A549 (cell line): ENCODE data around the gene ARID1B. TPM values are rescaled to one million over a fixed set of nuclear protein-coding genes. Genes with fewer than 3 reads are reported as not detected.

Experiments used
- ATAC-seq, 2 experiments: fragments of 200-7000 bp in 1 of 2; fragments of >200 bp in 1 of 2; cut with Nextera tagmentation in 1 of 2; cut with Tn5 transposase in 1 of 2; 3 replicates each; pipeline versions ENCODE4 v1.8.0 to v1.9.1; 2018 to 2020; ENCODE audit warnings: mild to moderate bottlenecking in 1 of 2, moderate library complexity in 1 of 2
- CTCF ChIA-PET: fragments of 300-600 bp; sonication (Branson Sonifier 250); formaldehyde crosslinking; extraction: SDS; loops from one replicate; lab custom pipeline; 2021; ENCODE audit warnings: antibody characterized with exemption, inconsistent platforms; lab: Yijun Ruan, JAX
- POLR2A ChIA-PET: fragments of 350-600 bp; formaldehyde crosslinking; extraction: SDS; loops from one replicate; lab custom pipeline; 2021; ENCODE audit warnings: antibody characterized with exemption, inconsistent platforms; lab: Yijun Ruan, JAX
- DNase-seq, 2 experiments: peaks; one replicate each; pipeline versions ENCODE4 v3.0.0 to v3.0.0-alpha.2; 2011 to 2016; ENCODE audit warnings: low read depth in 1 of 2, low spot score in 1 of 2
- FAIRE-seq: peaks from 2 replicates; lab custom pipeline; 2011; peaks lifted over from hg19 to GRCh38; lab: Jason Lieb, UNC
- H3K27ac ChIP-seq, 2 experiments: fragments of >200 bp; sonication (Bioruptor Twin); formaldehyde crosslinking; 3 replicates each; pipeline ENCODE4 v1.5.1; 2016 to 2017
- H3K4me1 ChIP-seq: fragments of >200 bp; sonication (Bioruptor Twin); formaldehyde crosslinking; 3 replicates; pipeline ENCODE4 v1.6.1; 2016
- H3K4me2 ChIP-seq: fragments of >200 bp; sonication (Bioruptor Twin); formaldehyde crosslinking; 3 replicates; pipeline ENCODE4 v1.6.1; 2016
- H3K4me3 ChIP-seq: fragments of >200 bp; sonication (Bioruptor Twin); formaldehyde crosslinking; 3 replicates; pipeline ENCODE4 v1.5.1; 2016
- H3K9me3 ChIP-seq: fragments of >200 bp; sonication (Bioruptor Twin); formaldehyde crosslinking; 3 replicates; pipeline ENCODE4 v1.6.1; 2016
- BHLHE40 ChIP-seq: IDR thresholded peaks from 2 replicates; pipeline ENCODE4 v1.6.1; 2012; ENCODE audit warnings: low read depth, low read length, inconsistent platforms
- CHD4 ChIP-seq: fragments of 200-600 bp; sonication (generic); IDR thresholded peaks from 2 replicates; pipeline ENCODE4 v1.6.1; 2016; ENCODE audit warnings: antibody characterized with exemption, mild to moderate bottlenecking, borderline replicate concordance
- EHF ChIP-seq: fragments of 250-450 bp; sonication (Bioruptor Pico); IDR thresholded peaks from 2 replicates; pipeline ENCODE4 v1.5.0; 2020; ENCODE audit warnings: mild to moderate bottlenecking
- ESRRA ChIP-seq: fragments of 150-350 bp; IDR thresholded peaks from 2 replicates; pipeline ENCODE4 v1.6.1; 2014; ENCODE audit warnings: mild to moderate bottlenecking, low read length, borderline replicate concordance
- FOXS1 ChIP-seq: fragments of 250-450 bp; sonication (Bioruptor Pico); IDR thresholded peaks from 2 replicates; pipeline ENCODE4 v1.5.0; 2020; ENCODE audit warnings: mild to moderate bottlenecking, moderate library complexity
- HEYL ChIP-seq: fragments of 250-450 bp; sonication (Bioruptor Pico); IDR thresholded peaks from 2 replicates; pipeline ENCODE4 v1.8.0; 2021; ENCODE audit warnings: mild to moderate bottlenecking, moderate library complexity
- HOXB13 ChIP-seq: fragments of 250-450 bp; sonication (Bioruptor Pico); IDR thresholded peaks from 2 replicates; pipeline ENCODE4 v1.5.0; 2020; ENCODE audit warnings: low read depth, mild to moderate bottlenecking, moderate library complexity
- HOXB5 ChIP-seq: fragments of 250-450 bp; sonication (Bioruptor Pico); IDR thresholded peaks from 2 replicates; pipeline ENCODE4 v1.5.0; 2020; ENCODE audit warnings: mild to moderate bottlenecking, moderate library complexity
- JUN ChIP-seq, 2 experiments: fragments of >200 bp; sonication (Bioruptor Twin); formaldehyde crosslinking; IDR thresholded peaks; 2 replicates in 1 of 2; 3 replicates in 1 of 2; pipeline ENCODE4 v1.6.1; 2016 to 2017
- KDM1A ChIP-seq: fragments of 200-600 bp; sonication (generic); IDR thresholded peaks from 2 replicates; pipeline ENCODE4 v1.6.1; 2016; ENCODE audit warnings: low read depth, mild to moderate bottlenecking
- KDM5A ChIP-seq: fragments of 200-600 bp; sonication (generic); IDR thresholded peaks from 2 replicates; pipeline ENCODE4 v1.6.1; 2016; ENCODE audit warnings: antibody characterized with exemption, mild to moderate bottlenecking
- NFE2L2 ChIP-seq: fragments of 150-350 bp; conservative IDR thresholded peaks from 2 replicates; pipeline ENCODE4 v1.6.1; 2014; ENCODE audit warnings: low read length
- NR3C1 ChIP-seq: fragments of >200 bp; sonication (Bioruptor Twin); formaldehyde crosslinking; IDR thresholded peaks from 3 replicates; pipeline ENCODE4 v1.6.1; 2017
- POLR2A ChIP-seq: IDR thresholded peaks from 2 replicates; pipeline ENCODE4 v1.6.1; 2012; ENCODE audit warnings: mild to moderate bottlenecking, low read length
- RCOR1 ChIP-seq: fragments of 150-350 bp; IDR thresholded peaks from 2 replicates; pipeline ENCODE4 v1.6.1; 2014; ENCODE audit warnings: antibody characterized with exemption, low read length, low read depth
- RFX5 ChIP-seq: fragments of 450-650 bp; IDR thresholded peaks from 2 replicates; pipeline ENCODE4 v1.7.1; 2014; ENCODE audit warnings: antibody characterized with exemption, mild to moderate bottlenecking, moderate library complexity
- SMC3 ChIP-seq: fragments of >200 bp; sonication (Bioruptor Twin); formaldehyde crosslinking; IDR thresholded peaks from 3 replicates; pipeline ENCODE4 v1.6.1; 2018; ENCODE audit warnings: inconsistent platforms
- SREBF2 ChIP-seq: fragments of 450-650 bp; IDR thresholded peaks from 2 replicates; pipeline ENCODE4 v1.6.1; 2014; ENCODE audit warnings: mild to moderate bottlenecking, moderate library complexity
- ZNF302 ChIP-seq: fragments of 250-450 bp; sonication (Bioruptor Pico); IDR thresholded peaks from 2 replicates; pipeline ENCODE4 v1.9.0; 2021; ENCODE audit warnings: inconsistent platforms, mild to moderate bottlenecking, moderate library complexity
- WGBS: methylation state at CpG from one replicate; pipeline ENCODE4 v1.1.6; 2017; ENCODE audit errors: missing lambda C conversion rate; 5-methylcytosine and 5-hydroxymethylcytosine counted together
- polyA plus RNA-seq, 4 experiments: library from polyadenylated mRNA; depleted of rRNA in 3 of 4; stranded (reverse); fragments of >200 nt; fragmentation: RNase III in 1 of 4; extraction: RNeasy Plus Mini Kit Qiagen cat#74134 plus additional on column Dnase treatment in 1 of 4; gene quantifications; 2 replicates in 3 of 4; 3 replicates in 1 of 4; pipeline ENCODE4 v1.2.3, GENCODE V29; 2011 to 2017
- TF ChIP-seq, protein P1 (sequence below): fragments of 250-450 bp; sonication (Bioruptor Pico); IDR thresholded peaks from 2 replicates; pipeline ENCODE4 v1.5.0; 2020; ENCODE audit warnings: low read depth, mild to moderate bottlenecking, moderate library complexity
- TF ChIP-seq, protein P2 (sequence below): fragments of >200 bp; sonication (Bioruptor Twin); formaldehyde crosslinking; IDR thresholded peaks from 2 replicates; pipeline ENCODE4 v1.6.1; 2016
- TF ChIP-seq, protein P3 (sequence below): fragments of 250-450 bp; sonication (Bioruptor Pico); IDR thresholded peaks from 2 replicates; pipeline ENCODE4 v1.5.0; 2021; ENCODE audit warnings: mild to moderate bottlenecking, moderate library complexity, borderline replicate concordance

The ARID1B gene
- polyA plus RNA-seq, 2 of the 4 experiments (the other 2 are of a cell fraction), result 13.5 to 16.3 TPM

DNA sequence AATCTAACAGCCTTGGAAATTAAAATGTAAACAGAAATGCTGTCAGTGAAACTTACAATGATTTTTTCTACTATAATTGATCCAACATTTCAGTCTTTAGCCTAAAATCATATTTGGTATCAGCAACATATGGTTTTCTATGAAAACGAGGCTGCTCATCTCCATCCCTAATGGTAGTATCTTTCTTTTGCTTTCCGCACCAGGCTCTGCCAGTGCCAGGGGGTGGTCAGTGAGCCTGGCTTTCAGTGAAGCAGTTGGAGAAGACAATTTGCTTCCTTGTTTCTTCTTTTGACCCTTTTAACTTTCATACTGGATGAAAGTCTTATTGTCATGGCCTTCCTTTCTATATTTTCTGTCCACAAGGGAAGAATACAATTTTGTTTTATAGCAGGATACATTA lies 258.4 kb downstream of the ARID1B start (continued):
- TF ChIP-seq ZNF302 (no peak), RCOR1 (no peak), KDM1A (no peak), ESRRA (no peak)
- TF ChIP-seq, protein P1, sequence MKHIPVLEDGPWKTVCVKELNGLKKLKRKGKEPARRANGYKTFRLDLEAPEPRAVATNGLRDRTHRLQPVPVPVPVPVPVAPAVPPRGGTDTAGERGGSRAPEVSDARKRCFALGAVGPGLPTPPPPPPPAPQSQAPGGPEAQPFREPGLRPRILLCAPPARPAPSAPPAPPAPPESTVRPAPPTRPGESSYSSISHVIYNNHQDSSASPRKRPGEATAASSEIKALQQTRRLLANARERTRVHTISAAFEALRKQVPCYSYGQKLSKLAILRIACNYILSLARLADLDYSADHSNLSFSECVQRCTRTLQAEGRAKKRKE (CRISPR knock-in tag), result no peak

DNA sequence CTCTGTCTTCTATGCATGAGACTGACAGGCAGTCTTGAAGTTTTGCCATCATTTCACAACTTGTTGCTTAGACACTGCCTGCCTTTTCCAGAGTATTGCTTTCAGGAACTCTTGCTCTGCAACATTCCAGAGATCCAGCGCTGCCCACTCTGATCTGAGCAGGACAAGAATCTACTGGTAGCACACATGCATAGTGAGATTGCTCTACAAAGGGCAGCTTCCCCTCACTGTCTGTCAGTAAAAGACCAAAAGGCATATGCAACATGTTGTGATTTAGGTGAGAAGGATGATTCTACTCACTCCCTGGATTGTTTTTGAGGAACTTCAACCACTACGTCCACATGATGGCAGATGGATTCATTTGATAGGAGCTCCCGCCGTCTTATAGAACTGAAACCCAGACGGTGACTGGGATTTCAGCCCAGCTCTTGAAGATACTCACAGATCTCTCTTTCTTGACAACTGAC lies 259.1 kb downstream of the ARID1B start:
- ChIA-PET POLR2A (no interaction called here), CTCF (interaction anchor here (1.0 to 3.5 kb wide), 3 partner anchors 10 to 148 kb away, joined by 3 to 18 read pairs (median 3); no protein-coding TSS in a partner anchor)
- DNase-seq (no peak), ATAC-seq (no peak), FAIRE-seq (no peak)
- WGBS, result 97% methylated on average over 5 of the region's 5 CpGs
- H3K9me3 ChIP-seq, result no peaks in the 10 kb centered on the region
- no peak overlapping the region for H3K4me3 ChIP-seq
- TF ChIP-seq BHLHE40, result no peak
- TF ChIP-seq KDM5A, result no peak
- TF ChIP-seq JUN (IDR thresholded peaks at IDR 0.05), result no peak
- TF ChIP-seq RFX5, result no peak
- H3K27ac ChIP-seq, result no peak overlapping the region
- no peak overlapping the region for H3K4me2 ChIP-seq
- peaks cover 15% of the 10 kb centered on the region; the same call in 2 of the 3 replicates for H3K4me1 ChIP-seq

DNA sequence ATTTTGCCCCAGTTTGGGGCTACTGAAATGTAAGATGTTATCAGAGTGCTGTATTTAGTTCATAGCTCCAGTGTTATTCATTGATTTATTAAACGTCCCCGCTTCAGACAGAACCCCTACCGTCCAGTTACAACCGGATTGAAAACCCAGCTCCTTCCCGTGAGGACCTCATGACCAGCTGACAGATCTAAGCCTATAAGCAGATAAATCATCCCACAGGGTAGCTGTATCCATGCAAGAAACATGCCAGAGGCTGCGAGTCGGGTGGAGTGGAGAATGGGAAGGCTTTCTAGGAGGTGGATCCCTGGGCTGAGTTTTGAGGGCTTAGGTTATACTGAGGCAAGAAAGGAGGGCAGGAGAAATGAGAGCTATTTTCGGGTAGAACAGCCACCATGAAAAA lies 260.0 kb downstream of the ARID1B start:
- H3K4me3 ChIP-seq, result no peak overlapping the region
- WGBS, result 95% methylated on average over 8 of the region's 8 CpGs
- CTCF ChIA-PET, result interaction anchor here (1.3 to 3.5 kb wide), 2 partner anchors 9 to 147 kb away, joined by 3 to 18 read pairs; no protein-coding TSS in a partner anchor
- no peak overlapping the region for H3K27ac ChIP-seq
- TF ChIP-seq NFE2L2 (no peak), NR3C1 (no peak), EHF (CRISPR knock-in tag) (no peak), CHD4 (no peak), HEYL (CRISPR knock-in tag) (no peak), SMC3 (no peak), FOXS1 (CRISPR knock-in tag) (no peak), HOXB13 (CRISPR knock-in tag) (no peak), HOXB5 (CRISPR knock-in tag) (no peak), BHLHE40 (no peak), POLR2A (no peak), SREBF2 (no peak)
- TF ChIP-seq, protein P2, sequence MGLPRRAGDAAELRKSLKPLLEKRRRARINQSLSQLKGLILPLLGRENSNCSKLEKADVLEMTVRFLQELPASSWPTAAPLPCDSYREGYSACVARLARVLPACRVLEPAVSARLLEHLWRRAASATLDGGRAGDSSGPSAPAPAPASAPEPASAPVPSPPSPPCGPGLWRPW, result no peak
- TF ChIP-seq, protein P3, sequence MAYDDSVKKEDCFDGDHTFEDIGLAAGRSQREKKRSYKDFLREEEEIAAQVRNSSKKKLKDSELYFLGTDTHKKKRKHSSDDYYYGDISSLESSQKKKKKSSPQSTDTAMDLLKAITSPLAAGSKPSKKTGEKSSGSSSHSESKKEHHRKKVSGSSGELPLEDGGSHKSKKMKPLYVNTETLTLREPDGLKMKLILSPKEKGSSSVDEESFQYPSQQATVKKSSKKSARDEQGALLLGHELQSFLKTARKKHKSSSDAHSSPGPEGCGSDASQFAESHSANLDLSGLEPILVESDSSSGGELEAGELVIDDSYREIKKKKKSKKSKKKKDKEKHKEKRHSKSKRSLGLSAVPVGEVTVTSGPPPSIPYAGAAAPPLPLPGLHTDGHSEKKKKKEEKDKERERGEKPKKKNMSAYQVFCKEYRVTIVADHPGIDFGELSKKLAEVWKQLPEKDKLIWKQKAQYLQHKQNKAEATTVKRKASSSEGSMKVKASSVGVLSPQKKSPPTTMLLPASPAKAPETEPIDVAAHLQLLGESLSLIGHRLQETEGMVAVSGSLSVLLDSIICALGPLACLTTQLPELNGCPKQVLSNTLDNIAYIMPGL, result no peak
- TF ChIP-seq, protein P1 (CRISPR knock-in tag), result no peak
- TF ChIP-seq, all 56 proteins: peak for 0
- ATAC-seq, result no peak
- no peak overlapping the region for H3K4me2 ChIP-seq
- FAIRE-seq, result no peak
- DNase-seq, result no peak
- peaks cover 15% of the 10 kb centered on the region; the same call in 2 of the 3 replicates for H3K4me1 ChIP-seq
- no peaks in the 10 kb centered on the region for H3K9me3 ChIP-seq
- POLR2A ChIA-PET, result no interaction called here
